ENCODE data around the gene EFHD1. TPM values are rescaled to one million over a fixed set of nuclear protein-coding genes. Genes with fewer than 3 reads are reported as not detected.

The EFHD1 gene
- total and polyA plus RNA-seq, 5 donors from 2014 or later, result 0.52 to 1.3 (median 1.0) TPM

GRCh38 chr2:232622563-232622962 is 10.8 kb upstream of the EFHD1 start:
- no peaks in the 10 kb centered on the region for H3K9me3 ChIP-seq (ENCODE audit: control insufficient read depth in 2 of 2, low read length in 2 of 2)
- no peak overlapping the region for H3K27ac Mint-ChIP-seq
- H3K27me3 ChIP-seq (ENCODE audit: control insufficient read depth, insufficient read depth, low read length), result peaks cover 3% of the 10 kb centered on the region
- H3K27me3 Mint-ChIP-seq, result peaks cover 26% of the 10 kb centered on the region
- H3K4me3 ChIP-seq (ENCODE audit: low read depth, low read length), result no peak overlapping the region
- H3K4me1 Mint-ChIP-seq, result peaks cover 0 to 5% (median 3%) of the 10 kb centered on the region in 4 donors
- H3K36me3 ChIP-seq (ENCODE audit: control insufficient read depth, insufficient read depth, low read length), result no peaks in the 10 kb centered on the region
- H3K4me1 ChIP-seq (ENCODE audit: control insufficient read depth, insufficient read depth, low read length, poor library complexity, severe bottlenecking), result no peaks in the 10 kb centered on the region
- ATAC-seq (ENCODE audit: low read depth in 2 of 2) (no peak), DNase-seq (no peak)
- H3K4me3 Mint-ChIP-seq, result no peak overlapping the region
- no peaks in the 10 kb centered on the region for H3K36me3 Mint-ChIP-seq
- no peak overlapping the region for H3K27ac ChIP-seq (ENCODE audit: insufficient read depth, low read length, poor library complexity, severe bottlenecking)
- H3K9me3 Mint-ChIP-seq, result peaks cover 0 to 3% (median 0%) of the 10 kb centered on the region in 7 donors

- Histone ChIP-seq H3K27me3 (ENCODE audit: control insufficient read depth, insufficient read depth, low read length) (peaks cover 3% of the 10 kb centered on the region), H3K9me3 (ENCODE audit: control insufficient read depth in 2 of 2, low read length in 2 of 2) (no peaks in the 10 kb centered on the region), H3K4me3 (ENCODE audit: low read depth, low read length) (no peak overlapping the region), H3K27ac (ENCODE audit: insufficient read depth, low read length, poor library complexity, severe bottlenecking) (no peak overlapping the region), H3K36me3 (ENCODE audit: control insufficient read depth, insufficient read depth, low read length) (no peaks in the 10 kb centered on the region), H3K4me1 (ENCODE audit: control insufficient read depth, insufficient read depth, low read length, poor library complexity, severe bottlenecking) (no peaks in the 10 kb centered on the region)
- DNase-seq, result no peak
- no peak overlapping the region for H3K27ac Mint-ChIP-seq
- no peak for ATAC-seq (ENCODE audit: low read depth in 2 of 2)
- H3K4me1 Mint-ChIP-seq, result peaks cover 0 to 5% (median 3%) of the 10 kb centered on the region in 4 donors
- peaks cover 0 to 3% (median 0%) of the 10 kb centered on the region in 7 donors for H3K9me3 Mint-ChIP-seq
- H3K27me3 Mint-ChIP-seq, result peaks cover 25% of the 10 kb centered on the region
- H3K36me3 Mint-ChIP-seq, result no peaks in the 10 kb centered on the region
- no peak overlapping the region for H3K4me3 Mint-ChIP-seq
These were observed 9.3 kb upstream of the EFHD1 start for GRCh38 chr2:232623768-232624765.

GRCh38 chr2:232626584-232626983 is 6.8 kb upstream of the EFHD1 start:
- Mint-ChIP-seq H3K9me3 (peaks cover 0 to 3% (median 0%) of the 10 kb centered on the region in 7 donors), H3K27ac (no peak overlapping the region), H3K4me3 (no peak overlapping the region), H3K27me3 (peaks cover 27% of the 10 kb centered on the region), H3K36me3 (no peaks in the 10 kb centered on the region), H3K4me1 (peaks cover 0 to 5% (median 3%) of the 10 kb centered on the region in 4 donors)
- Histone ChIP-seq H3K4me3 (ENCODE audit: low read depth, low read length) (no peak overlapping the region), H3K4me1 (ENCODE audit: control insufficient read depth, insufficient read depth, low read length, poor library complexity, severe bottlenecking) (no peaks in the 10 kb centered on the region), H3K36me3 (ENCODE audit: control insufficient read depth, insufficient read depth, low read length) (no peaks in the 10 kb centered on the region), H3K27ac (ENCODE audit: insufficient read depth, low read length, poor library complexity, severe bottlenecking) (no peak overlapping the region), H3K9me3 (ENCODE audit: control insufficient read depth in 2 of 2, low read length in 2 of 2) (no peaks in the 10 kb centered on the region), H3K27me3 (ENCODE audit: control insufficient read depth, insufficient read depth, low read length) (peaks cover 3% of the 10 kb centered on the region)
- ATAC-seq (ENCODE audit: low read depth in 2 of 2) (no peak), DNase-seq (no peak)

GRCh38 chr2:232628466-232629128 is 4.8 kb upstream of the EFHD1 start:
- no peak for ATAC-seq (ENCODE audit: low read depth in 2 of 2)

GRCh38 chr2:232629129-232629475 is 4.3 kb upstream of the EFHD1 start:
- no peak for ATAC-seq (ENCODE audit: low read depth in 2 of 2)
- Histone ChIP-seq H3K27me3 (ENCODE audit: control insufficient read depth, insufficient read depth, low read length) (peaks cover 3% of the 10 kb centered on the region), H3K36me3 (ENCODE audit: control insufficient read depth, insufficient read depth, low read length) (no peaks in the 10 kb centered on the region), H3K4me3 (ENCODE audit: low read depth, low read length) (no peak overlapping the region), H3K9me3 (ENCODE audit: control insufficient read depth in 2 of 2, low read length in 2 of 2) (no peaks in the 10 kb centered on the region), H3K4me1 (ENCODE audit: control insufficient read depth, insufficient read depth, low read length, poor library complexity, severe bottlenecking) (peaks cover 15% of the 10 kb centered on the region), H3K27ac (ENCODE audit: insufficient read depth, low read length, poor library complexity, severe bottlenecking) (no peak overlapping the region)
- Mint-ChIP-seq H3K27ac (no peak overlapping the region), H3K4me1 (peaks cover 4 to 10% (median 6%) of the 10 kb centered on the region in 4 donors), H3K9me3 (peaks cover 0 to 3% (median 0%) of the 10 kb centered on the region in 7 donors), H3K4me3 (no peak overlapping the region), H3K36me3 (no peaks in the 10 kb centered on the region), H3K27me3 (peaks cover 36% of the 10 kb centered on the region)
- DNase-seq, result no peak

More at GRCh38 chr2:232628466-232629128, 4.8 kb upstream of the EFHD1 start:
- H3K36me3 Mint-ChIP-seq, result no peaks in the 10 kb centered on the region
- H3K27me3 ChIP-seq (ENCODE audit: control insufficient read depth, insufficient read depth, low read length), result peaks cover 3% of the 10 kb centered on the region
- peaks cover 4 to 10% (median 6%) of the 10 kb centered on the region in 4 donors for H3K4me1 Mint-ChIP-seq
- H3K36me3 ChIP-seq (ENCODE audit: control insufficient read depth, insufficient read depth, low read length), result no peaks in the 10 kb centered on the region
- H3K27me3 Mint-ChIP-seq, result peaks cover 36% of the 10 kb centered on the region
- no peak overlapping the region for H3K27ac Mint-ChIP-seq
- H3K4me1 ChIP-seq (ENCODE audit: control insufficient read depth, insufficient read depth, low read length, poor library complexity, severe bottlenecking), result peaks cover 10% of the 10 kb centered on the region
- no peak overlapping the region for H3K4me3 ChIP-seq (ENCODE audit: low read depth, low read length)
- no peak overlapping the region for H3K27ac ChIP-seq (ENCODE audit: insufficient read depth, low read length, poor library complexity, severe bottlenecking)
- no peak for DNase-seq
- H3K9me3 ChIP-seq (ENCODE audit: control insufficient read depth in 2 of 2, low read length in 2 of 2), result no peaks in the 10 kb centered on the region
- no peak overlapping the region for H3K4me3 Mint-ChIP-seq
- H3K9me3 Mint-ChIP-seq, result peaks cover 0 to 3% (median 0%) of the 10 kb centered on the region in 7 donors

GRCh38 chr2:232632229-232632903 is 1.0 kb upstream of the EFHD1 start:
- H3K9me3 ChIP-seq (ENCODE audit: control insufficient read depth in 2 of 2, low read length in 2 of 2), result no peaks in the 10 kb centered on the region
- Mint-ChIP-seq H3K4me3 (peak overlapping the region in 3 of 4 donors; percentile 41 to 65 (median 60)), H3K27ac (no peak overlapping the region), H3K36me3 (no peaks in the 10 kb centered on the region), H3K27me3 (peaks cover 48% of the 10 kb centered on the region), H3K9me3 (peaks cover 0 to 4% (median 0%) of the 10 kb centered on the region in 7 donors), H3K4me1 (peaks cover 2 to 18% (median 5%) of the 10 kb centered on the region in 4 donors)
- peaks cover 21% of the 10 kb centered on the region for H3K4me1 ChIP-seq (ENCODE audit: control insufficient read depth, insufficient read depth, low read length, poor library complexity, severe bottlenecking)
- no peak overlapping the region for H3K27ac ChIP-seq (ENCODE audit: insufficient read depth, low read length, poor library complexity, severe bottlenecking)
- no peaks in the 10 kb centered on the region for H3K36me3 ChIP-seq (ENCODE audit: control insufficient read depth, insufficient read depth, low read length)
- DNase-seq (no peak), ATAC-seq (ENCODE audit: low read depth in 2 of 2) (no peak)
- no peak overlapping the region for H3K4me3 ChIP-seq (ENCODE audit: low read depth, low read length)
- H3K27me3 ChIP-seq (ENCODE audit: control insufficient read depth, insufficient read depth, low read length), result peaks cover 6% of the 10 kb centered on the region

- Histone ChIP-seq H3K9me3 (ENCODE audit: control insufficient read depth in 2 of 2, low read length in 2 of 2) (no peaks in the 10 kb centered on the region), H3K27ac (ENCODE audit: insufficient read depth, low read length, poor library complexity, severe bottlenecking) (no peak overlapping the region), H3K27me3 (ENCODE audit: control insufficient read depth, insufficient read depth, low read length) (peaks cover 7% of the 10 kb centered on the region), H3K4me3 (ENCODE audit: low read depth, low read length) (no peak overlapping the region), H3K36me3 (ENCODE audit: control insufficient read depth, insufficient read depth, low read length) (no peaks in the 10 kb centered on the region), H3K4me1 (ENCODE audit: control insufficient read depth, insufficient read depth, low read length, poor library complexity, severe bottlenecking) (peaks cover 21% of the 10 kb centered on the region)
- no peak for ATAC-seq (ENCODE audit: low read depth in 2 of 2)
- peaks cover 0 to 17% (median 5%) of the 10 kb centered on the region in 4 donors for H3K4me1 Mint-ChIP-seq
- H3K27ac Mint-ChIP-seq, result no peak overlapping the region
- peaks cover 0 to 4% (median 0%) of the 10 kb centered on the region in 7 donors for H3K9me3 Mint-ChIP-seq
- peak overlapping the region in 3 of 4 donors; percentile 41 to 65 (median 60) for H3K4me3 Mint-ChIP-seq
- H3K27me3 Mint-ChIP-seq, result peaks cover 53% of the 10 kb centered on the region
- no peaks in the 10 kb centered on the region for H3K36me3 Mint-ChIP-seq
- no peak for DNase-seq
These were observed 446 bp upstream of the EFHD1 start for GRCh38 chr2:232632904-232633412.
